NCI-H345 treated with DMSO at 0.1 percent for 48 hours (cell line): ENCODE measurements around the gene MOBP.
"Not testable (repeated sequence)": the region's sequence is repeated elsewhere in the genome, so short reads cannot be mapped to it uniquely, and the experiment has no call there.

ENCODE experiments used
- DNase-seq: peaks from one replicate; lab custom pipeline; 2025; ENCODE audit not compliant: unreplicated experiment; lab: John Stamatoyannopoulos, UW

MOBP gene, protein sequence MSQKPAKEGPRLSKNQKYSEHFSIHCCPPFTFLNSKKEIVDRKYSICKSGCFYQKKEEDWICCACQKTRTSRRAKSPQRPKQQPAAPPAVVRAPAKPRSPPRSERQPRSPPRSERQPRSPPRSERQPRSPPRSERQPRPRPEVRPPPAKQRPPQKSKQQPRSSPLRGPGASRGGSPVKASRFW

DNA sequence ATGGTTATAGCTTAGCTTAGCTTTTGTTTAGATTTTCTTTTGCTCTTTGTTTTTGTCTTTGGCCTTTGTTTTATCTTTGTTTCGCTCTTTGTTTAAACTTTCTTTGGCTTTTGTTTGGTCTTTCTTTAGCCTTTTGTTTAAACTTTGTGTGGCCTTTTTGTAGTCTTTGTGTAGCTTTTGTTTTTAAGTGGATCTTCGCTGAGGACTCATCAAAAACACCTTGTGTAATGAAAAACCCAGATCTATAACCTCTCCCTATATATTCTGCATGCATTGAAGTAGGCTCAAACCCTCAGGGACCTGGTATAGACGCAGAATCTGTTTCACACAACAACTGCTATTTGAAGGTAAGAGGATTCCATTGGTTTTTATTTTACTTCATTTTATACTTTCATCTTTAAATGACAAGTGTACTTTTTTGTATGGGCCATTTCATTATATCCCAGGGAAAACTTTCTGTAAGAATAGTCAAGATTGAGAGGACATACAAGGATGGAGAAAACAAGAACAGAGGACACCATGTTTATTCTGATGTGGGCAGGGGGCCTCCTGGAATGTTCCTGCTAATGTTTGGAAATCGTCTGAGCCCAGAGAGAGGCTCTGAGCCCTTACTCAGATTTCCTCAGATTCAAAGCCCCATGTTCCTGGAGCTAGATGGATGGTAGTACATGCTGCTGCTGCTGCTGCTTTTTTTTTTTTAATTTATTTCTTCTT, at the start of gene MOBP:
Gene MOBP (plus strand): TSS at position 287 of the 714 bp plus-strand sequence. CDS start 34,390 bp downstream, outside the sequence.
- DNase-seq: no peak

DNA sequence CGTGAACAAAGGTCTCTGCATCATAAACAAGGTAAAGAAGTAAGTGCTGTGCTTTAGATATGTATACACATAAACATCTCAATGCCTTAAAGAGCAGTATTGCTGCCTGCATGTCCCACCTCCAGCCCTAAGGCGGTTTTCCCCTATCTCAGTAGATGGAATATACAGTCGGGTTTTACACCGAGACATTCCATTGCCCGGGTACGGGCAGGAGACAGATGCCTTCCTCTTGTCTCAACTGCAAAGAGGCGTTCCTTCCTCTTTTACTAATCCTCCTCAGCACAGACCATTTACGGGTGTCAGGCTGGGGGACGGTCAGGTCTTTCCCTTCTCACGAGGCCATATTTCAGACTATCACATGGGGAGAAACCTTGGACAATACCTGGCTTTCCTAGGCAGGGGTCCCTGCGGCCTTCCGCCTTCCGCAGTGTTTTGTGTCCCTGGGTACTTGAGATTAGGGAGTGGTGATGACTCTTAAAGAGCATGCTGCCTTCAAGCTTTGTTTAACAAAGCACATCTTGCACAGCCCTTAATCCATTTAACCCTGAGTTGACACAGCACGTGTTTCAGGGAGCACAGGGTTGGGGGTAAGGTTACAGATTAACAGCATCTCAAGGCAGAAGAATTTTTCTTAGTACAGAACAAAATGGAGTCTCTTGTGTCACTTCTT, 48.8 kb upstream of the MOBP start:
- not testable (repeated sequence) for DNase-seq

DNA sequence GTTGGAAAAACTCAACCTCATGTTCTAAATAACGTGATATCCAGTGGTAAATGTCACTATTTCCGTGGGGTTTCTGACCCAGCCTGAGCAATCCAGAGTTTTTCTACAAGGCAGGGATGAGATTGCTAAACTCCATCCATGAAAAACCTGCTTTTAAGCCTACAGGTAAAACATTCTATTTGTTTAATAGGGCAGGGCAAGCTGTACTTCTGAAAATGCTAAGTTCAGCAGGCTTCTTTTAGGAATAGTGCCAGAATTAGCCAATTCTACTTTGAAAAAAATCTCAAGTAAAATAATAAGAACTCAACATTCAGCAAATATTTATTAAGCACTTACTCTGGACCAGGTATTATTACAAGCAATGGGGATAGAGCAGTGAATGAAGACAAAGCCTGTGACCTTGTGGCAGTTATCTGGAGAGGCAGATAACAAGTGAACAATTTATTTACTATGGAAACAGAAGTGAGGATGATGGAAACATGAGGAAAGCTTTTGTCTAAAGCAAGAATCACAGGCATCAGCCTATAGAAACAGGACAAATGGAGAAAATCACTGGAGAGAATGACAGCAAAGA, 47.7 kb upstream of the MOBP start:
- no peak for DNase-seq

DNA sequence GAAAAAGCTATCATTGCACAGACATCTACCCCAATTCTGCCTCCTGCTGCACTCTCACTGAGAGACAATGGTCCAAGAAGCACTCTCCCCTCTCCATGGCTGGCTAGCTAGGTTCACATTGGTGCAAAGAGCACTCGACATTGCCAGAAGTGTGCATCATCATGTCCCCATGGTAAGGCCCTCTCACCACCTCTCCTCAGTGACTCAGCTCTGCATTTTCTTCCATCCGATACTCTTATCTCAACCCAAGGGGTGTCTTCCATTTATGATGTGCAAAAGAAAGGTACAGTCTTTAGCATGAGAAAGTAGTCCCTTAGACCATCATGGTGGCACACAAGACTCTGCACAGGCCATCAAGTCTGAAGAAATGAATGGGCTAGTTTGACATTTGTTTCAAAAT, 46.9 kb upstream of the MOBP start:
- no peak for DNase-seq

DNA sequence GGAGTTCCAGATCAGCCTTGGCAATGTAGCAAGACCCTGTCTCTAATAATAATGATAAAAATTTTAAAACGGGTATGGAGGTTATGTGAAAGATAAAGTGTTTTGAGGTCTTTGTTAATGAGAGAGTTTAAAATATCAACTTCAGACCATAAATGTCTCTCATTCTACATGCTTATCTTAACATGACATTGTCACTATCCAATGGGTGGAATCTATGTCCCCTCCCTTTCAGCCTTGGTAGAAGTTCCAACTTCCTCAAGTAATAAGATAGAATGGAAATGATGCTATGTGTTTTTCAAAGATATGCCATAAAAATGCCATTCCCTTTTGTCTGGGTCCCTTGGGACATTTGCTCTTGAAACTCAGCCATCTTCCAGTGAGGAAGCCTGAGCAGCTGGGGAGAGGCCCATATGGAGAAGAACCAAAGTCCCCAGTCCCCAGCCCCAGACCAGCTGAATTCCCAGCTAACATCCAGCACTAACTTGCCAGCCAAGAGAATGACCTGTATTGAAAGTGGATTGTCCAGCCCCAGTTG, 44.0 kb upstream of the MOBP start:
- no peak for DNase-seq

DNA sequence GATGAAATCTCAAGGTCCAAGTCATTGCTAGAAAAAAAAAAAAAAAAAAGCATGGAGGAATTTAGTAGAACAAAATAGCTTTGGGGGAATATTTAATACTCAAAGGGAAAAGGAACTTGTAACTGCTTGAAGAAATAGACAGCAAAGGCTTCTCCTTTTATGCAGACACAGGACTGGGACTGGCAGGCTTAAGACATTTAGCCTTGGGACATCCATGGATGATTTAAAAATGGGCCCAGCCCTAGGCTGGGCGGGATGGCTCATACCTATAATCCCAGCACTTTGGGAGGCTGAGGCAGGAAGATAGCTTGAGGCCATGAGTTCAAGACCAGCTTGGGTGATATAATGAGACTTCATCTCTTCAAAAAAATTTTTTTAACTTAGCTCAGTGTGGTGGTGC, 41.2 kb upstream of the MOBP start:
- no peak for DNase-seq

DNA sequence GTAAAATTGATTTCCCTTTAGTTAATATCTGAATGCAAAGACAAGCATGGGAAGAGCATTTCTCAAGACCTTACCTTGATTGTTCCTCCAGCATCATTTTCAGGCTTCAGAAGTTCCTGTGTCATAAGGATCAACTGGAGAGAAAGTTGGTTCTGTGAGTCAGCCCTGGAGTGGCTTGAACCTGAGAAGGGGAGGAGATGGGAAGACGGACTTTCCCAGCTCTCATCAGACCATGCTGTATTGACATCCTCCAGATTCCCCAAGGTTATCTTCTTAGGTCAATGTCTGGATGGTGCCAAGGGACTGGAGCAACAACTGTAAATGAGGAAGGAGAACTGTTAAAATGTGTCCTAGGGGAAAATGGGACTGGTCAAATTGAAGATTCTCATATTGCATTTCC, 40.0 kb upstream of the MOBP start:
- DNase-seq: no peak

DNA sequence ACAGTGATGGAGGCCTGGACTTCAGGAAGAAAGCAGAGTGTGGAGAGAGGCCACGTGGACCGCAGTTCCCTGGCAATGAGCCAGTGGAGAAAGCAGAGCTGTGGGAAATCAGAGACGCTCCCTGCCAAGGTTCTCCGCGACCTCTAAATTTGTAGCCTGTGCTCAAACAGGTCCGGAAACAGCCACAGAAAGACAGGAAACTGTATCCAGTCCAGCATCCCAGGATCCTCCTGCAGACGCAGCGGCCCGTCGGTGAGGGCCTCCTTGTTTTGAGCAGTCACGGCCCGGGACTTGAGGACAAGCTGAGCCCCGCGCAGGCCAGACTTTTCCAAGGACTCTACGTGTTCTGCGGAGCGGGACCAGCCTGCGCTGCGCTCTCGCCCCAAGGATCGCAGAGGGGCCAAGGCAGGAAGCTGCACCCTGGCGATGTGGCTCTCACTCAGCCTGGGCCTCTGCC, 38.7 kb upstream of the MOBP start:
- DNase-seq: peak; percentile 0

DNA sequence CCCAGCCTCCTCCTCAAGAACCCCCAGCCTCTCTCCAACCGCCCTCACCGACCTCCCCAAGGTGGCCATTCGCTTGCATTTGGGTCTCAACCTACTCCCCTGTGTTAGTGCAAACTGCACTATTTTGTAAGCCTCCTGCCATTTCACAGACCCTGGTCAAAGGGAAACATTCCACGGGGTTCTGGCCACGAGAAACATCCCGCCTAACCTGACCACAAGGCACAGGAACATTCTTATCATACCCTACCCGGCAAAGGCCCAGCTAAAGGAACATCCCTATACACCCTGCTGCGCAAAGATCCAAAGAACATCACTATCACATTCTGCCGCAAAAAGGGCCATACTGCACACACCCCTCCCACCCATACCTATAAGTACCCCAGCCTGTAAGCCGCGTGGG, 38.0 kb upstream of the MOBP start:
- no peak for DNase-seq

DNA sequence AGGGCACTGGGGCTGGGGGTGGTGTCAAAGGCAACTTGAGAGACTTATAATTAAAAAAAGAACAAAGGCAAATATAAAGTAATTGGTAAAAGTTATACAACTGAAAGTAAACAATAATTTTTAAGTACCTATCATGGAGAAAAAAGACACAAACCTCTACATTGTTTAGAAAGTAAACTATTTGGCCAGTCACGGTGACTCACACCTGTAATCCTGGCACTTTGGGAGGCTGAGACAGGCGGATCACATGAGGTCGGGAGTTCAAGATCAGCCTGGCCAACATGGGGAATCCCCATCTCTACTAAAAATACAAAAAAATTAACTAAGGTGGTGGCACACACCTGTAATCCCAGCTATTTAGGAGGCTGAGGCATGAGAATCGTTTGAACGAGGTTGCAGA, 35.1 kb upstream of the MOBP start:
- no peak for DNase-seq

DNA sequence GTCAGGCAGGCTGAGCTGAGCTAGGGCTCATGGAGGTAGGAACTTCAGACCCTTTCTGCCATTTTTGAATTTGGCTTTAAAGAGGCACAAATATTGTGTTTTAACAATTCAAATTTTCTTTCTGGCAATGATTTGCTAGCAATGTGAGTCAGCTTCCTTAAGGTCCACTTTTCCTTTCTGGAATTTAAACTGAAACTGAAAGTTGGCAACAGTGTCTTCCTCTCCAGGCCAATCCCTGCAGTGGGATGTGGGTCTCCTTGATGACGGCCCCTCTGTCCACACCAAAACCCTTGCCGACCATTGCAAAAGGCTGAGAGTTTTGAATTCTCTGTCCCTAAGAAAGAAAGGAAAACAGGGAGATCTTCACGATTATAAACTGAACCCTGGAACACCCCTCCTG, 33.8 kb upstream of the MOBP start:
- DNase-seq: no peak

DNA sequence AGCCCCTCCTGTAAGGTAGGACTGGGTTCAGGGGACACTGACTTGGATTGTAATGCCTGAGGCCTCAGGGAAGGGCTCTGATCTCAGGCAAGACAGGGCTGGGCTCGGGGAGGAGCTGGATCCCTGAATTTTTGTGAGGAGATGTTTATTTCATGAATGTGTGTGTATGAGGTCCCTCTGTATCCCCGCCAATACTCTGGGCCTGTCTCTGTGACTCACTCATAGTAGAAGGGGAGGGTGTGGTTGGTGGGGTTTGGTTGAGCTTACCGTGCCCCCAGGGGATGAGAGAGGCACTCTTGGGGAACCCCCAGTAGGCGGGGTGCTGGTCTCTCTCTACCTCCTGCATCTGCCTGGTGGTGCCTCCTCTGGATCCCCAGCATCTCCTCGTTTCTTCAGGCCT, 32.9 kb upstream of the MOBP start:
- DNase-seq: no peak

DNA sequence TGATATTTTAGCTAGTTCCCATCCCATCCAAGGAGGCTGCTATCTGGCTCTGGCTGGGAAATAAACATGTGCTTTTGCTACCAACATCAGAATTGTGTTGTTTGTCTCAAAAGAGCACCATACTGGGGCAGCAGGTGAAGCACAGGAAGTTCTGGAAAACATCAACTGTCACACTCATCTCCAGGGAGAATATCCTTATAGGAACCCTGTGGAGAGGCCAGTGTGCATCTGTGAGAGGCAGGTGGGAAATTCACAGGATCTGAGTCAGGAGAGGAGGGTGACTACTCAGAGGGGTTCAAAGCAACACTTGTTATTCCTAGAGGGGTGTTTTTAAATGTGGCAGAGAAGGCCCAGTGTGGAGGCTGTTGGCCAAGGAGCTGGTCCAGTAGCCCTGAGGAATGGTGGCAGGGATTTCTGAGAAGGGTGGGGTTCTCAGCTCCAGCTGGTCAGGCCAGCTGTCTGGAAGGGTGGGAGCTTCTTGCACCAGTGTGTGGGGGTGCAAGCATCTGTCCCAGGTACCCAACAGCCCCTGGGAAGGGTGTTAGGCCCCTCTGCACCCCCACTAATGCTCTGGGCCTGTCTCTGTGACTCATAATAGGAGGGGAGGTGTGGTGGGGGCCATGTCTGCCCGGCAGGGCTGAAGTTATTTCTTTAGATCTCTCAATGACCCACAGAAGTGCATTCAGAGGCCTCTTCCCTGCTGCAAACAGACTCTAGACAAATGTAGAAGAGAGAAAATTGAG, 32.3 kb upstream of the MOBP start:
- DNase-seq: peak; percentile 19

DNA sequence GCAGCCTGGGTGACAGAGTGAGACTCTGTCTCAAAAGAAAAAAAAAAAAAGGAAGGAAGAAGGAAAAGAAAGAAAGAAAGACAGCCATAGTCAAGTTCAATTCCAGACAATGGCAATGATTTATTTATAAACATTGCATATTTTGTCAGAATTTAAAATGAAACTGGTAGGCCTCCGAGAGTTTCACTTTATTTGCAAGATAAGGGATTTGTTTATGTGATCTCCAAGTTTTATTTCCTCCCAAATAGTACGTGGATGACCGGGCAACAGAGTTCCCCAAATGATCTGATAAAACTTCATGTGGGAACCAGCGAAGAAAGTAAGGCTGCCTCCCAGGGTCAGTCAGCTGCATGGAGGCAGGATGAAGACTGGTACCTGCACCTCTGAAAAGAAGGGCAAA, 28.6 kb upstream of the MOBP start:
- DNase-seq: no peak

DNA sequence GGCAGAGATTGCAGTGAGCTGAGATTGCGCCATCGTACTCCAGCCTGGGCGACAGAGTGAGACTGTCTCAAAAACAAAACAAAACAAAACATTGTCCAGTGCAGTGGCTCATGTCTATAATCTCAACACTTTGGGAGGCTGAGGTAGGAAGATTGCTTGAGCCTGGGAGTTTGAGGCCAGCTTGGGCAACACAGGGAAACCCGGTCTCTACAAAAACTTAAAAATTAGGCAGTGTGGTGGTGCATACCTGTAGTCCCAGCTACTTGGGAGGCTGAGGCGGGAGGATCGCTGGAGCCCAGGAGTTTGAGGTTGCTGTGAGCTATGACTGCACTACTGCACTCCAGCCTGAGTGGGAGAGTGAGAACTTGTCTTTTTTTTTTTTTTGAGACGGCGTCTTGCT, 27.2 kb upstream of the MOBP start:
- DNase-seq: no peak

DNA sequence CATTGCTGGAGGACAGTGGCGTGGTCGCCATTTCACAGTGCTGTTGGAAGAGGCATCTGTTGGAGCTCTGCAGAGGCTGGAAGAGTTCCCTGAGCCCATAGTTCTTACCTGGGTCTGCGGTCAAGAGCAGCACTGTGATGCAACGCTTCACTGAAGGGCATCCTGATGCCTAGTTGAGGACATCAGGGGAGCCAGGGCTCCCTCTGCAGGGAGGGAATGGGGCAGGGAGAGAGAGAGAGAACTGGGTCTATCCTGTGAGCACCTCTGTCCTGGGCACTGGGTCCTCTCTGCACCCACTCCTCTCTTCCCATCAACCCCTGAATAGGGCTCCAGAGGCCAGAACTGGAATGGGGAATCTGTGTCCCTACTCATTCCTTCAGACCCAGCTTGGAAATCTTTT, 23.9 kb upstream of the MOBP start:
- no peak for DNase-seq

DNA sequence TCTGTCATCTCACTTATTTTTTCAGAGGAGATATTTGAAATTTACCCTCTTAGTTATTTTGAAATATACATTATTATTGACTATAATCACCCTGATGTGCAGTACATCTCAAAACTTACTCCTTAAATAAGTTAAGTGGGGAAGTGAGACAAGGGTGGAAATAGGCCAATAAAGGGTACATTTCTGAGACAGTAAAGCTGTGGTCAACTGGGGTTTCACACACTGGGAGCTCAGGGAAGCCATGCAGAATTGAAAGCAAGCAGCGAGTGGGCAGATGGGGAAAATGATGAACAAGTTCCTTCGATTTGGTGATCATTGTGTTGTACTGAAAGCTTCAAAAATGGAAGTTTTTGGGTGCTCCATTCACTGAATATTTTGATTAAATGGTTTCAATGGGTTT, 21.6 kb upstream of the MOBP start:
- DNase-seq: no peak

DNA sequence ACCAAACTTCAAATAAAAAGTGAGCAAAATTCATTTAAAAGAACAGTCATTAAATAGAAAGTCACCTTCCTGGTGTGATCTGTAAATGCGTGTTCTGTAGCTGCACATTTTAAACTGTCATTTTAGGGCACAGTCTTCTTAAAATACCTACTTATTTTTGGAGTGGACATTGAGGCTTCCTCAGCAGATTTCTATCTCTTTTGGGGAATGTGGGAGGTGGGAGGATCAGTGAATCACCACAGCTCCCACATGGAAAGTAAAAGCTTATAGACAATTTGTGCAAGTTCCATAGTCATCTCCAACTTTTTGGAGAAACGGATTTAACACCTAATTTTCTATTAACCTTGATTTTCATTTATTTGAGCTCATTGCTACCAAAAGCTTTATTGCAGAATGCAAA, 21.0 kb upstream of the MOBP start:
- no peak for DNase-seq

DNA sequence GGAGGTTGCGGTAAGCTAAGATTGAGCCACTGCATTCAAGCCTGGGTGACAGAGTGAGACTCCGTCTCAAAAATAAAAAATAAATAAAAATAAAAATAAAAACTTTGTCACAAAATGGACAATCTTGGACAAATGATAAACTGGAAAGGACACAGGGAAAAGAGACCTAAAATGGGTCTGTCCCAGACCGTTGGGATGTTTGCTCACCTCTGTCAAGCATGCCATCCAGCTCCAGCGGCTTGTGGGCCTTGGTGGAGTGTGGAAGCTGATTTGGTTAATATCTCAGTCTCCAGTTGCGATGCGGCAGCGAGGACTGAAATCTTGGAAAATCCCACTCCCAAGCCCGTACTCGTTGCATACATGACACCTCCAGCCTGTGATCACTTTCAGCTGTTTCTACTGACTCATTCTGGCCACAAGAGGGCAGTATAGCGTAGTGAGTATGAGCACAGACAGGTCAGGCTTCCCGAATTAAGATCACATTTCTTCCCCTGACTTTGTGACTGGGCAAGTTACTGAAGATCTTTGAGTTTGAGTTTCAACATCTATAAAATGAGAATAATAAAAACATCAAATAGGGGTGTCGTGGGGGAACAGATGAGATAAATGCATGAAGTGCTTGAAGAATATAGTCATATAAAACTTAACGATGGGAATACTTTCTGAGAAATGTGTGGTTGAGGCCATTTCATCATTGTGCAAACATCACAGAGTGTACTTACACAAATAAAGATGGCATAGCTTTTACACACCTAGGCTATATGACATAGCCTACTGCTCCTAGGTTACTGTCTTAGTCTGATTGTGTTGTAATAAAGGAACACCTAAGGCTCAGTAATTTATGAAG, 19.6 kb upstream of the MOBP start:
- peak; percentile 56 for DNase-seq
